ENCODE measurements around the gene MZF1.

GRCh38 chr19:58521651-58522050 is 51.5 kb downstream of the MZF1 start:
- TF ChIP-seq EZH2 (IDR thresholded peaks at IDR 0.05; ENCODE audit: insufficient read depth, poor library complexity, severe bottlenecking) (no peak), EZH2phosphoT487 (IDR thresholded peaks at IDR 0.05; ENCODE audit: insufficient read depth, low read depth) (no peak)

All from GM23248 (cell line).